ENCODE data around the gene ZNF214.

ZNF214 gene

DNA sequence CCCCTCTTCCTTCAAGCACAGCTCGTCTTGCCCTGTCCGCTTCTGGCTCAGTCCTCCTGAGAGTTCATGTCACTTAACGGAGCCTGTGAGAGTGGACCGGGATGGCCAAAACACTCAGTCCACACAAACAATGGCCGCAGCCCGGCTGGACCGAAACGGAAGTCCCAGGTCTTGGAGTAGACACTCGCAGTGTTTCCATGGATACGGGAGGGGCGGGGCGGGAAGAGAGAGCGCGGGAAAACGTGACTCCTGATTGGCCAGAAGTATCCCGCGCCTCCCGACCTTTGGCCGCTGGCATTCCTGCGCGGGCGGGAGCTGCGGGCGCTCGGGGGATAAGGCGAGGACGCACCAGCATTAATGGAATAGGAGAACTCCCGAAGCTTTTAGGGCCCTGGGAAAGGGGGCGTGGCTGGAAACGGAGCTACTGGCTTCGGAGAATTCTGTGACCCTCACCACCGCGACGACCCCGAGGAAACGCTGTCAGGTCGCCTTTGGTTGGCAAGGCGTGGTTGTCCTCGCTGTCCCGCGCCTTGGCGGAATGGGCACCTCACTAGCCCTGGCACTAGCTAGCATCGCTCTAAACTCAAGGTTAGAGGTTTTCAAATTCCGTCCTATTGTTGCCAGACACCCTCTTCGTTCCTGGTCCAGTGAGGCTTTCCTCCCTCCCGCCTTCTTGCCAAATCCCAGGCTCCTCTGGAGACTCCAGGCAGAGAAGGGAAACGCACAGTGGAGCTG lies at the start of gene ZNF214, which contains the start of gene NLRP14:
ZNF214 (minus strand) TSS at position 164 of the 735 bp plus-strand sequence. CDS start 17,511 bp downstream, outside the sequence.
NLRP14 (plus strand) TSS at position 297 of the 735 bp plus-strand sequence. CDS start 18,108 bp downstream, outside the sequence.
- DNase-seq = no peak

GRCh38 chr11:7062534-7062933 lies 42.4 kb upstream of the ZNF214 start:
- DNase-seq = no peak

DNA sequence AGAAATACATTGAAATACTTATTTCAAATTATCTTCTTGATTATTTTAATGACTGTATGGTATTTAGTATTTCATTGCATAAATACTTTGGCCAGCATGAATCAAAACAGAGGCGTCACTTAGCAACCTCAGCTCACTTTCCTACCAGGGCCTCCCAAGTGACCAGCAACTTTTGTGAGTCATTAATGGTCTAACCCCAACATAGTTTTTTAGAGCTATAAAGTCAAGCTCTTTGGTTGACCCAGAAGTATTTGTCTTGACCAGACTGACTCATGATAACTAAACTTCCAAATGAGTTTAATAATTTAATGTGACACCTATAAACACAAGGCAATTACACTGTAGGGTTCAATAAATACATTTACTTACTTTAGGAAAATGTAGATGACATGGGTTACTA lies 40.7 kb upstream of the ZNF214 start:
- no peak for DNase-seq

- no peak for DNase-seq
Observed at GRCh38 chr11:7057641-7058040, 37.5 kb upstream of the ZNF214 start.

GRCh38 chr11:7056828-7057513 lies 36.8 kb upstream of the ZNF214 start:
- no peak for DNase-seq

DNA sequence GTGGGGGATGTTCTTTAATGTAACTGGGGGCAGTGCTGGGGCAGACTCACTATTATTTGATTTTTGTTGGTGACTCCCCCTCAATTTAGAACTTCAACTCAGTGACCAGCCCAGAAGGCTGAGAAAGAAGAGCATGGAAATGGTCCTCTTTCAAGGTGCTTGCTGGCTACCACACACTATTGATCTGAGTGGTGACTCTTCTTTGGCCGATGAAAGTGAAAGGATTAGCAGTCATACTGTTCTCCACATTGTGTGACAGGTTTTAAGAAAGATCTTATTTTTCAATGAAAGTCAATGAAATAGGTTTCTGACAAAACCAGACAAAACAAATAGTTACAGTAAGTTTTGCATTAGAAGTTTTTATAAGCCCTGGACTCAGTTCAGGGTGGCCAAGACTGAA lies 30.0 kb upstream of the ZNF214 start:
- no peak for DNase-seq

GRCh38 chr11:7046474-7047175 lies 26.5 kb upstream of the ZNF214 start:
- DNase-seq = no peak

DNA sequence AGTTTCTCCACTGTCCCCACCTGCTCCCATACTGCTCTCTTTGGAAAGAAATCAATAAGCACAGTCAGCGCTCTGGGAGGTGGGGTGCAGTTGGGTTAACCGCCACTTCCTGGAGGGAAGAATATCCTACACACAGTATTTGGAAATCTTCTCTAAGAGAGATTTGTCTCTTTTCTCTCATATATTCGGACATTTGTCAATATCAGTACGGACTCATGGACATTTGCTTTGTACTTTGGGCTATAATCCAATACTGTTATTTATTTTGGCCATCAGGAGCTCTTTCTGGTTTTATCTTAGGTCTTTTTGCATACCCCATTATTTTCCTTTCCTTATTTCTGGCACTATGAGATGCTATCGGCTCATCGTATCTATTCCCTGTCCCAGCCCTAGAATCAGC lies 13.9 kb upstream of the ZNF214 start:
- DNase-seq = no peak

- no peak for DNase-seq
Observed at GRCh38 chr11:7032692-7033091, 12.5 kb upstream of the ZNF214 start.

- no peak for DNase-seq
Observed at GRCh38 chr11:7031471-7031871, 11.3 kb upstream of the ZNF214 start.

DNA sequence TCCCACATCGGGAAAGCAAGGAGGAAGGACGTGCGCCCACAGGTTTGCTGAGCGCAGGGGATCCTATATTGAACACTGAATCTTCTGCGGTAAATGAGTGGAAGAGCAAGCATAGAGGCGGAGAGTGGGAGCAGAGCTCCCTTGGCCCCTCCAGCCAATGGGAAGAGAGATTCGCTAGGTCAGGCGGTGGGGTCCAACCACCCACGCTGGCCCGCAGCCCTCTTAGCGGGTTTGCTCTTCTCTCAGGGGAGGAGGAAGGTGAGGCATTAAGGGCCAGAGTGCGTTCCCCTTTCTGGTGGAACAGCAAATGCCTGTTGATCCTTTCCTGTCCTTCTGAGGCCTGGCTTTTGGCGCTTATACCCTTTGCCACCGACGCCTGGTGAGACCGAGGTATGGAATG lies 10.7 kb upstream of the ZNF214 start:
- no peak for DNase-seq

- no peak for DNase-seq
Observed at GRCh38 chr11:7028141-7028540, 8.0 kb upstream of the ZNF214 start.

- DNase-seq = no peak
Observed at GRCh38 chr11:7021318-7021717, 1.2 kb upstream of the ZNF214 start.

GRCh38 chr11:7019500-7020182 lies 505 bp downstream of the ZNF214 start:
- DNase-seq = no peak

DNA sequence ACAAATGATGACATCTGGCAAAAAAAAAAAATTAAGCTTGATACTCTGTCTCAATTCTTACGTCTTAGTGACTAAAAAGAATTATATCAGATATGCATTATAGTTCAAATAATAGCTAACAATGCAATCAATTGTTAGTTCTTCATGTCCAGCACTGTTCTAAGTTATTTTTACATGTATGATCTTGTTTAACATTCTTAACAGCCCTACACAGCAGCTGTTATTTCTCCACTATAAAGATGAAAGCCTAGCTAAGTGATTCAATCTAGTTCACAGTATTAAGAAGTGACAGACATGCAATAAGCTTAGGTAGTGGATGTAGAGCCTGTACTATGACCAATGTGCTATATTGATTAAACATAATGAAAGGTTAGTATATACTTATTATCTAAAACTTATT lies 4.1 kb downstream of the ZNF214 start:
- DNase-seq = no peak

- no peak for DNase-seq
Observed at GRCh38 chr11:7014118-7014517, 6.0 kb downstream of the ZNF214 start.

DNA sequence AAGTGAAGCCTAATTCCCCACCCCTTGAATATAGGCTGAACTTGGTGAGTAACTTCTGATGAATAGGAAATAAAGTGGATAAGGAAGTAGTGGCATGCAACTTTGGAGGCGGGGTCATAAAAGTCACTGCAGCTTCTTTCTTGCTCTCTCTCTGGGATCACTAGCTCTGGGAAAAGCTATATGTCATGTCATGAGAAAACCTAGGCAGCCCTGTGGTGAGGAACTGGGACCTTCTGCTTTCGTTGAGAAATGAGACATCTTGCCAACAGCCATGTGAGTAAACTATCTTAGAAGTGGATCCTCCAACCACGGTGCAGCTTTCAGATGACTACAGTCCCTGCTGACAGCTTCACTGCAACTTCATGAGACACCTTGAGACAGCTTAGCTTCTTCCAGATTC lies 15.7 kb downstream of the ZNF214 start:
- DNase-seq = no peak

- DNase-seq = no peak
Observed at GRCh38 chr11:6995703-6996102, 24.4 kb downstream of the ZNF214 start.

GRCh38 chr11:6992457-6993417 lies 27.4 kb downstream of the ZNF214 start:
- no peak for DNase-seq

- no peak for DNase-seq
Observed at GRCh38 chr11:6992026-6992425, 28.1 kb downstream of the ZNF214 start.

GRCh38 chr11:6991227-6991626 lies 28.9 kb downstream of the ZNF214 start:
- DNase-seq = no peak

- DNase-seq = no peak
Observed at GRCh38 chr11:6988506-6988905, 31.6 kb downstream of the ZNF214 start.

All from NK-92 treated with Interleukin-12 subunit alpha and Interleukin-12 subunit beta, amount 100 ng/mL, for 24 hours (cell line).